Breast epithelium (tissue), 3 donors: Measurements from ENCODE around the gene ISY1.

Experiments
- CTCF ChIP-seq, 3 donors: fragments of 450-650 bp; IDR thresholded peaks; one replicate each; pipeline ENCODE4 v1.5.1; 2016 to 2017; ENCODE audit warnings: antibody characterized with exemption in 3 of 3, mild to moderate bottlenecking in 3 of 3, moderate library complexity in 3 of 3
- POLR2A ChIP-seq: fragments of 450-650 bp; IDR thresholded peaks from one replicate; pipeline ENCODE4 v1.6.1; 2016; ENCODE audit warnings: antibody characterized with exemption, mild to moderate bottlenecking, moderate library complexity

- TF ChIP-seq CTCF (IDR thresholded peaks at IDR 0.05) (no peak), POLR2A (no peak)
Observed at GRCh38 chr3:129139911-129140310, 21.0 kb downstream of the ISY1 start.
